Astrocyte (in vitro differentiated cells and primary cell): ENCODE measurements around the gene TENM4. TPM values are rescaled to one million over a fixed set of nuclear protein-coding genes. Genes with fewer than 3 reads are reported as not detected.

ENCODE experiments used
- DNase-seq: peaks from one replicate; pipeline ENCODE4 v3.0.0-alpha.2; 2010; ENCODE audit warnings: low read depth
- FAIRE-seq: peaks from 2 replicates; lab custom pipeline; 2011; peaks lifted over from hg19 to GRCh38; lab: Jason Lieb, UNC
- H2AFZ ChIP-seq: 2 replicates; pipeline ENCODE4 v1.6.0; 2012; ENCODE audit warnings: low read depth, low read length, inconsistent platforms
- H3K27ac ChIP-seq: 2 replicates; pipeline ENCODE4 v1.5.1; 2011; ENCODE audit warnings: low read depth, low read length, inconsistent platforms
- H3K27me3 ChIP-seq: 2 replicates; pipeline ENCODE4 v1.6.0; 2011; ENCODE audit warnings: low read length, inconsistent platforms; ENCODE audit not compliant: insufficient read depth
- H3K36me3 ChIP-seq: 2 replicates; pipeline ENCODE4 v1.5.1; 2011; ENCODE audit warnings: low read length, inconsistent platforms; ENCODE audit not compliant: insufficient read depth
- H3K4me1 ChIP-seq: 2 replicates; pipeline ENCODE4 v1.5.1; 2011; ENCODE audit warnings: low read length, inconsistent platforms; ENCODE audit not compliant: insufficient read depth
- H3K4me2 ChIP-seq: 2 replicates; pipeline ENCODE4 v1.6.0; 2012; ENCODE audit warnings: low read length, inconsistent platforms
- H3K4me3 ChIP-seq: 2 replicates; pipeline ENCODE4 v1.5.1; 2011; ENCODE audit warnings: low read depth, mild to moderate bottlenecking, low read length, inconsistent platforms; ENCODE audit not compliant: insufficient read depth
- H3K79me2 ChIP-seq: 2 replicates; pipeline ENCODE4 v1.6.0; 2012; ENCODE audit warnings: mild to moderate bottlenecking, low read length, inconsistent platforms; ENCODE audit not compliant: insufficient read depth
- H3K9ac ChIP-seq: 2 replicates; pipeline ENCODE4 v1.6.0; 2012; ENCODE audit warnings: mild to moderate bottlenecking, low read length, inconsistent platforms
- H3K9me3 ChIP-seq: 2 replicates; pipeline ENCODE4 v1.5.1; 2012; ENCODE audit warnings: low read depth, mild to moderate bottlenecking, low read length, inconsistent platforms; ENCODE audit not compliant: insufficient read depth
- H4K20me1 ChIP-seq: 2 replicates; pipeline ENCODE4 v1.6.0; 2012; ENCODE audit warnings: low read length, inconsistent platforms; ENCODE audit not compliant: insufficient read depth
- H3K27ac Mint-ChIP-seq: one replicate; pipeline ENCODE4 v1.8.0; 2021; ENCODE audit warnings: mild to moderate bottlenecking, mixed read lengths; ENCODE audit not compliant: unreplicated experiment
- H3K27me3 Mint-ChIP-seq: one replicate; pipeline ENCODE4 v1.8.0; 2021; ENCODE audit warnings: low read depth, mixed read lengths; ENCODE audit not compliant: unreplicated experiment
- H3K36me3 Mint-ChIP-seq: one replicate; pipeline ENCODE4 v1.8.0; 2021; ENCODE audit warnings: low read depth, mixed read lengths; ENCODE audit not compliant: unreplicated experiment
- H3K4me1 Mint-ChIP-seq: one replicate; pipeline ENCODE4 v1.8.0; 2021; ENCODE audit warnings: low read depth, mixed read lengths; ENCODE audit not compliant: unreplicated experiment
- H3K4me3 Mint-ChIP-seq: one replicate; pipeline ENCODE4 v1.8.0; 2021; ENCODE audit warnings: mild to moderate bottlenecking, moderate library complexity, mixed read lengths; ENCODE audit not compliant: unreplicated experiment
- H3K9me3 Mint-ChIP-seq: one replicate; pipeline ENCODE4 v1.8.0; 2021; ENCODE audit warnings: mild to moderate bottlenecking, mixed read lengths; ENCODE audit not compliant: unreplicated experiment
- CTCF ChIP-seq: IDR thresholded peaks from 2 replicates; pipeline ENCODE4 v1.5.1; 2011; ENCODE audit warnings: low read depth, mild to moderate bottlenecking, inconsistent platforms, low read length, moderate library complexity; ENCODE audit not compliant: insufficient read depth
- EZH2 ChIP-seq: IDR thresholded peaks from 2 replicates; pipeline ENCODE4 v1.6.1; 2012; ENCODE audit warnings: mild to moderate bottlenecking, low read length, inconsistent platforms; ENCODE audit not compliant: insufficient read depth
- total RNA-seq: library from RNA; stranded (reverse); gene quantifications from 2 replicates; pipeline ENCODE4 v1.2.1, GENCODE V29; 2021

TENM4 gene
- total RNA-seq, 1 donor from 2014 or later = 7.5 TPM

- DNase-seq (no peak), FAIRE-seq (no peak)
- no peak for TF ChIP-seq CTCF
- peaks cover 2% of the 10 kb centered on the region for H3K9me3 Mint-ChIP-seq
- peaks cover 3% of the 10 kb centered on the region for H3K36me3 Mint-ChIP-seq
- Histone ChIP-seq H3K9ac (no peak overlapping the region), H3K9me3 (no peaks in the 10 kb centered on the region), H3K27ac (no peak overlapping the region), H3K4me1 (peaks cover 6% of the 10 kb centered on the region), H4K20me1 (no peaks in the 10 kb centered on the region), H3K4me3 (no peak overlapping the region), H3K36me3 (no peaks in the 10 kb centered on the region), H3K27me3 (no peaks in the 10 kb centered on the region), H2AFZ (no peak overlapping the region), H3K4me2 (no peak overlapping the region), H3K79me2 (no peaks in the 10 kb centered on the region)
- peaks cover 29% of the 10 kb centered on the region for H3K27me3 Mint-ChIP-seq
- no peaks in the 10 kb centered on the region for H3K4me1 Mint-ChIP-seq
- H3K27ac Mint-ChIP-seq = no peak overlapping the region
- no peak overlapping the region for H3K4me3 Mint-ChIP-seq
These were observed 398.0 kb downstream of the TENM4 start for GRCh38 chr11:79042824-79043223.

- H3K9me3 ChIP-seq = no peaks in the 10 kb centered on the region
- H3K9me3 Mint-ChIP-seq = peaks cover 2% of the 10 kb centered on the region
- no peaks in the 10 kb centered on the region for H3K4me1 Mint-ChIP-seq
- DNase-seq = no peak
- no peaks in the 10 kb centered on the region for H3K79me2 ChIP-seq
- H4K20me1 ChIP-seq = no peaks in the 10 kb centered on the region
- no peak overlapping the region for H3K9ac ChIP-seq
- no peak for TF ChIP-seq EZH2
- TF ChIP-seq CTCF = no peak
- H3K27me3 Mint-ChIP-seq = peaks cover 49% of the 10 kb centered on the region
- no peak overlapping the region for H3K27ac ChIP-seq
- H3K4me3 ChIP-seq = no peak overlapping the region
- H3K27ac Mint-ChIP-seq = no peak overlapping the region
- no peak overlapping the region for H3K4me2 ChIP-seq
- H3K4me3 Mint-ChIP-seq = no peak overlapping the region
- H2AFZ ChIP-seq = no peak overlapping the region
- H3K4me1 ChIP-seq = no peaks in the 10 kb centered on the region
- H3K27me3 ChIP-seq = peaks cover 4% of the 10 kb centered on the region
- peaks cover 3% of the 10 kb centered on the region for H3K36me3 Mint-ChIP-seq
- no peaks in the 10 kb centered on the region for H3K36me3 ChIP-seq
- no peak for FAIRE-seq
These were observed 400.5 kb downstream of the TENM4 start for GRCh38 chr11:79040348-79040747.

GRCh38 chr11:79039122-79039521, 401.7 kb downstream of the TENM4 start:
- H3K9me3 ChIP-seq = no peaks in the 10 kb centered on the region
- Mint-ChIP-seq H3K36me3 (peaks cover 3% of the 10 kb centered on the region), H3K27me3 (peaks cover 55% of the 10 kb centered on the region), H3K4me3 (no peak overlapping the region), H3K4me1 (no peaks in the 10 kb centered on the region), H3K27ac (no peak overlapping the region), H3K9me3 (peaks cover 2% of the 10 kb centered on the region)
- no peaks in the 10 kb centered on the region for H3K79me2 ChIP-seq
- no peaks in the 10 kb centered on the region for H4K20me1 ChIP-seq
- TF ChIP-seq EZH2 = no peak
- no peak for TF ChIP-seq CTCF
- no peak overlapping the region for H3K4me2 ChIP-seq
- H3K4me1 ChIP-seq = no peaks in the 10 kb centered on the region
- no peak overlapping the region for H2AFZ ChIP-seq
- no peak overlapping the region for H3K4me3 ChIP-seq
- H3K27me3 ChIP-seq = peaks cover 4% of the 10 kb centered on the region
- FAIRE-seq = no peak
- no peaks in the 10 kb centered on the region for H3K36me3 ChIP-seq
- no peak overlapping the region for H3K27ac ChIP-seq
- DNase-seq = no peak
- no peak overlapping the region for H3K9ac ChIP-seq
